Lower leg skin (tissue), 4 donors: ENCODE data around the gene TBX1. TPM values are rescaled to one million over a fixed set of nuclear protein-coding genes. Genes with fewer than 3 reads are reported as not detected.

Experiments used
- DNase-seq, 2 donors: peaks; one replicate each; pipeline ENCODE4 v3.0.0-alpha.2; 2019; ENCODE audit warnings: low spot score in 2 of 2
- H3K4me3 ChIP-seq: fragments of 200-600 bp; sonication (generic); 2 replicates; pipeline ENCODE4 v1.5.1; 2017; ENCODE audit warnings: mild to moderate bottlenecking, low read depth; ENCODE audit not compliant: poor library complexity, severe bottlenecking
- CTCF ChIP-seq, 3 donors: fragments of 450-650 bp; IDR thresholded peaks; one replicate each; pipeline ENCODE4 v1.5.1; 2016; ENCODE audit warnings: antibody characterized with exemption in 3 of 3, mild to moderate bottlenecking in 3 of 3, moderate library complexity in 2 of 3
- POLR2A ChIP-seq, 2 donors: fragments of 450-650 bp; IDR thresholded peaks; one replicate each; pipeline ENCODE4 v1.6.1; 2016 to 2017; ENCODE audit warnings: antibody characterized with exemption in 2 of 2, mild to moderate bottlenecking in 1 of 2, moderate library complexity in 1 of 2
- WGBS, 2 donors: methylation state at CpG; one replicate each; pipeline ENCODE4 v1.1.5; 2018; 5-methylcytosine and 5-hydroxymethylcytosine counted together
- intact Hi-C: fragments of 100-400 bp; cut with DNase I; formaldehyde crosslinking; loops from one replicate; pipeline ENCODE4 v1.15.0; 2023; ENCODE audit warnings: low total_unique reads
- total RNA-seq, 4 donors: library from RNA; depleted of rRNA; stranded (reverse); fragments of >200 nt; gene quantifications; one replicate each; pipeline ENCODE4 v1.1.0, GENCODE V29; 2016

TBX1 gene
- total RNA-seq, 4 donors from 2014 or later: 1.5 to 14.1 (median 4.9) TPM

GRCh38 chr22:19785461-19786263 lies 25.1 kb downstream of the TBX1 start:
- DNase-seq: no peak
- 88% methylated on average over 16 to 22 of the region's 22 CpGs for WGBS, 2 donors
- intact Hi-C loops: no loop called here
- TF ChIP-seq CTCF (IDR thresholded peaks at IDR 0.05) (no peak), POLR2A (IDR thresholded peaks at IDR 0.05) (no peak)
- H3K4me3 ChIP-seq: no peak overlapping the region

- no peak for DNase-seq
- 87 to 91% methylated on average over 5 to 6 of the region's 6 CpGs for WGBS, 2 donors
- H3K4me3 ChIP-seq: no peak overlapping the region
- intact Hi-C loops: no loop called here
- no peak for TF ChIP-seq POLR2A (IDR thresholded peaks at IDR 0.05)
- TF ChIP-seq CTCF (IDR thresholded peaks at IDR 0.05): no peak
These were observed 25.6 kb downstream of the TBX1 start for GRCh38 chr22:19786264-19786585.

GRCh38 chr22:19786959-19787848 lies 26.6 kb downstream of the TBX1 start:
- intact Hi-C loops: no loop called here

GRCh38 chr22:19787849-19788141 lies 27.2 kb downstream of the TBX1 start:
- DNase-seq: no peak
- intact Hi-C loops: no loop called here
- TF ChIP-seq POLR2A (IDR thresholded peaks at IDR 0.05): no peak
- no peak for TF ChIP-seq CTCF (IDR thresholded peaks at IDR 0.05)
- no peak overlapping the region for H3K4me3 ChIP-seq
- WGBS, 2 donors: 95 to 99% methylated on average over 9 of the region's 9 CpGs

More at GRCh38 chr22:19786959-19787848, 26.6 kb downstream of the TBX1 start:
- WGBS, 2 donors: 92 to 93% methylated on average over 27 to 28 of the region's 28 CpGs
- TF ChIP-seq POLR2A (IDR thresholded peaks at IDR 0.05): no peak
- no peak for TF ChIP-seq CTCF (IDR thresholded peaks at IDR 0.05)
- DNase-seq: no peak
- no peak overlapping the region for H3K4me3 ChIP-seq

- intact Hi-C loops: no loop called here
- DNase-seq: no peak
- no peak for TF ChIP-seq CTCF (IDR thresholded peaks at IDR 0.05)
- TF ChIP-seq POLR2A (IDR thresholded peaks at IDR 0.05): no peak
- no peak overlapping the region for H3K4me3 ChIP-seq
- WGBS, 2 donors: 96 to 98% methylated on average over 29 to 34 of the region's 34 CpGs
These were observed 28.2 kb downstream of the TBX1 start for GRCh38 chr22:19788661-19789225.
